Astrocyte (in vitro differentiated cells and primary cell): Measurements from ENCODE around the gene BCAR3. TPM values are rescaled to one million over a fixed set of nuclear protein-coding genes. Genes with fewer than 3 reads are reported as not detected.

Source experiments
- DNase-seq: peaks from one replicate; pipeline ENCODE4 v3.0.0-alpha.2; 2010; ENCODE audit warnings: low read depth
- FAIRE-seq: peaks from 2 replicates; lab custom pipeline; 2011; peaks lifted over from hg19 to GRCh38; lab: Jason Lieb, UNC
- H2AFZ ChIP-seq: 2 replicates; pipeline ENCODE4 v1.6.0; 2012; ENCODE audit warnings: low read depth, low read length, inconsistent platforms
- H3K27ac ChIP-seq: 2 replicates; pipeline ENCODE4 v1.5.1; 2011; ENCODE audit warnings: low read depth, low read length, inconsistent platforms
- H3K27me3 ChIP-seq: 2 replicates; pipeline ENCODE4 v1.6.0; 2011; ENCODE audit warnings: low read length, inconsistent platforms; ENCODE audit not compliant: insufficient read depth
- H3K36me3 ChIP-seq: 2 replicates; pipeline ENCODE4 v1.5.1; 2011; ENCODE audit warnings: low read length, inconsistent platforms; ENCODE audit not compliant: insufficient read depth
- H3K4me1 ChIP-seq: 2 replicates; pipeline ENCODE4 v1.5.1; 2011; ENCODE audit warnings: low read length, inconsistent platforms; ENCODE audit not compliant: insufficient read depth
- H3K4me2 ChIP-seq: 2 replicates; pipeline ENCODE4 v1.6.0; 2012; ENCODE audit warnings: low read length, inconsistent platforms
- H3K4me3 ChIP-seq: 2 replicates; pipeline ENCODE4 v1.5.1; 2011; ENCODE audit warnings: low read depth, mild to moderate bottlenecking, low read length, inconsistent platforms; ENCODE audit not compliant: insufficient read depth
- H3K79me2 ChIP-seq: 2 replicates; pipeline ENCODE4 v1.6.0; 2012; ENCODE audit warnings: mild to moderate bottlenecking, low read length, inconsistent platforms; ENCODE audit not compliant: insufficient read depth
- H3K9ac ChIP-seq: 2 replicates; pipeline ENCODE4 v1.6.0; 2012; ENCODE audit warnings: mild to moderate bottlenecking, low read length, inconsistent platforms
- H3K9me3 ChIP-seq: 2 replicates; pipeline ENCODE4 v1.5.1; 2012; ENCODE audit warnings: low read depth, mild to moderate bottlenecking, low read length, inconsistent platforms; ENCODE audit not compliant: insufficient read depth
- H4K20me1 ChIP-seq: 2 replicates; pipeline ENCODE4 v1.6.0; 2012; ENCODE audit warnings: low read length, inconsistent platforms; ENCODE audit not compliant: insufficient read depth
- H3K27ac Mint-ChIP-seq: one replicate; pipeline ENCODE4 v1.8.0; 2021; ENCODE audit warnings: mild to moderate bottlenecking, mixed read lengths; ENCODE audit not compliant: unreplicated experiment
- H3K27me3 Mint-ChIP-seq: one replicate; pipeline ENCODE4 v1.8.0; 2021; ENCODE audit warnings: low read depth, mixed read lengths; ENCODE audit not compliant: unreplicated experiment
- H3K36me3 Mint-ChIP-seq: one replicate; pipeline ENCODE4 v1.8.0; 2021; ENCODE audit warnings: low read depth, mixed read lengths; ENCODE audit not compliant: unreplicated experiment
- H3K4me1 Mint-ChIP-seq: one replicate; pipeline ENCODE4 v1.8.0; 2021; ENCODE audit warnings: low read depth, mixed read lengths; ENCODE audit not compliant: unreplicated experiment
- H3K4me3 Mint-ChIP-seq: one replicate; pipeline ENCODE4 v1.8.0; 2021; ENCODE audit warnings: mild to moderate bottlenecking, moderate library complexity, mixed read lengths; ENCODE audit not compliant: unreplicated experiment
- H3K9me3 Mint-ChIP-seq: one replicate; pipeline ENCODE4 v1.8.0; 2021; ENCODE audit warnings: mild to moderate bottlenecking, mixed read lengths; ENCODE audit not compliant: unreplicated experiment
- CTCF ChIP-seq: IDR thresholded peaks from 2 replicates; pipeline ENCODE4 v1.5.1; 2011; ENCODE audit warnings: low read depth, mild to moderate bottlenecking, inconsistent platforms, low read length, moderate library complexity; ENCODE audit not compliant: insufficient read depth
- EZH2 ChIP-seq: IDR thresholded peaks from 2 replicates; pipeline ENCODE4 v1.6.1; 2012; ENCODE audit warnings: mild to moderate bottlenecking, low read length, inconsistent platforms; ENCODE audit not compliant: insufficient read depth
- total RNA-seq: library from RNA; stranded (reverse); gene quantifications from 2 replicates; pipeline ENCODE4 v1.2.1, GENCODE V29; 2021

Gene BCAR3
- total RNA-seq, 1 donor from 2014 or later, result 30.0 TPM

GRCh38 chr1:93598861-93599439 lies 82.7 kb downstream of the BCAR3 start:
- Histone ChIP-seq H3K4me1 (peaks cover 27% of the 10 kb centered on the region), H2AFZ (no peak overlapping the region), H3K4me2 (no peak overlapping the region), H3K27me3 (no peaks in the 10 kb centered on the region), H3K36me3 (no peaks in the 10 kb centered on the region), H3K9ac (no peak overlapping the region), H4K20me1 (peaks cover 96% of the 10 kb centered on the region), H3K27ac (no peak overlapping the region), H3K4me3 (no peak overlapping the region), H3K9me3 (no peaks in the 10 kb centered on the region), H3K79me2 (peaks cover 100% of the 10 kb centered on the region)
- FAIRE-seq (no peak), DNase-seq (no peak)
- Mint-ChIP-seq H3K4me1 (peaks cover 32% of the 10 kb centered on the region), H3K27me3 (no peaks in the 10 kb centered on the region), H3K27ac (peak overlapping the region; percentile 19), H3K36me3 (peaks cover 6% of the 10 kb centered on the region), H3K4me3 (no peak overlapping the region), H3K9me3 (no peaks in the 10 kb centered on the region)
- TF ChIP-seq CTCF (no peak), EZH2 (no peak)

- DNase-seq (no peak), FAIRE-seq (no peak)
- Histone ChIP-seq H3K4me1 (peaks cover 27% of the 10 kb centered on the region), H3K79me2 (peaks cover 100% of the 10 kb centered on the region), H3K9me3 (no peaks in the 10 kb centered on the region), H3K9ac (no peak overlapping the region), H3K27ac (no peak overlapping the region), H3K27me3 (no peaks in the 10 kb centered on the region), H4K20me1 (peaks cover 98% of the 10 kb centered on the region), H3K4me2 (no peak overlapping the region), H2AFZ (no peak overlapping the region), H3K4me3 (no peak overlapping the region), H3K36me3 (no peaks in the 10 kb centered on the region)
- peak overlapping the region; percentile 24 for H3K4me3 Mint-ChIP-seq
- H3K36me3 Mint-ChIP-seq, result peaks cover 6% of the 10 kb centered on the region
- H3K9me3 Mint-ChIP-seq, result no peaks in the 10 kb centered on the region
- TF ChIP-seq CTCF (no peak), EZH2 (no peak)
- no peaks in the 10 kb centered on the region for H3K27me3 Mint-ChIP-seq
- no peak overlapping the region for H3K27ac Mint-ChIP-seq
- H3K4me1 Mint-ChIP-seq, result peaks cover 36% of the 10 kb centered on the region
Measured at GRCh38 chr1:93598396-93598795, 83.2 kb downstream of the BCAR3 start.

GRCh38 chr1:93597709-93598108 lies 83.9 kb downstream of the BCAR3 start:
- no peaks in the 10 kb centered on the region for H3K27me3 ChIP-seq
- FAIRE-seq (no peak), DNase-seq (no peak)
- H4K20me1 ChIP-seq, result peaks cover 100% of the 10 kb centered on the region
- no peak overlapping the region for H3K4me2 ChIP-seq
- peaks cover 36% of the 10 kb centered on the region for H3K4me1 Mint-ChIP-seq
- H3K9ac ChIP-seq, result no peak overlapping the region
- H3K4me3 ChIP-seq, result no peak overlapping the region
- H3K27ac ChIP-seq, result no peak overlapping the region
- no peaks in the 10 kb centered on the region for H3K36me3 ChIP-seq
- H3K9me3 Mint-ChIP-seq, result no peaks in the 10 kb centered on the region
- no peak overlapping the region for H3K4me3 Mint-ChIP-seq
- no peak overlapping the region for H3K27ac Mint-ChIP-seq
- no peaks in the 10 kb centered on the region for H3K27me3 Mint-ChIP-seq
- H3K4me1 ChIP-seq, result peaks cover 27% of the 10 kb centered on the region
- no peak for TF ChIP-seq CTCF
- H3K36me3 Mint-ChIP-seq, result peaks cover 7% of the 10 kb centered on the region
- H3K79me2 ChIP-seq, result peaks cover 100% of the 10 kb centered on the region
- H3K9me3 ChIP-seq, result no peaks in the 10 kb centered on the region
- H2AFZ ChIP-seq, result no peak overlapping the region
